ENCODE results near the gene CCSER1.

The CCSER1 gene

DNA sequence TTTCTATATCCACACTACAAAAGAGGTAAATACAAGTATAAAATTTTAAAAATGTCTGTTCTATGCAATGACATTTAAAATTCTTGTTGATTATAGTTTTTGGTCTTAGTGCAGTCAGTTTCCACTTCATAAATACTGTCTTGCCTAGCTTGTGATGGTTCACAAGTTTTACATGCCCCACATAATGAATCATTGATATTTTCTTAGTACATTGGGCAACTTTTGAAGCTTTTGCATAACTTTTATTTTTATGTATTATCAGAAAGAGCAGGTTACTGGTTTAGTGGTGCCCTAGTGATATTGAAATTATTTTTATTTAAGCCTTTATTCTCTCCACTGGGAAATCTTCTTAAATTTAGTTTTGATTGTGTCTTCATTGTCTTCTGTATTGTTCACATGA, 388.0 kb downstream of the CCSER1 start:
- TF ChIP-seq, protein P1, sequence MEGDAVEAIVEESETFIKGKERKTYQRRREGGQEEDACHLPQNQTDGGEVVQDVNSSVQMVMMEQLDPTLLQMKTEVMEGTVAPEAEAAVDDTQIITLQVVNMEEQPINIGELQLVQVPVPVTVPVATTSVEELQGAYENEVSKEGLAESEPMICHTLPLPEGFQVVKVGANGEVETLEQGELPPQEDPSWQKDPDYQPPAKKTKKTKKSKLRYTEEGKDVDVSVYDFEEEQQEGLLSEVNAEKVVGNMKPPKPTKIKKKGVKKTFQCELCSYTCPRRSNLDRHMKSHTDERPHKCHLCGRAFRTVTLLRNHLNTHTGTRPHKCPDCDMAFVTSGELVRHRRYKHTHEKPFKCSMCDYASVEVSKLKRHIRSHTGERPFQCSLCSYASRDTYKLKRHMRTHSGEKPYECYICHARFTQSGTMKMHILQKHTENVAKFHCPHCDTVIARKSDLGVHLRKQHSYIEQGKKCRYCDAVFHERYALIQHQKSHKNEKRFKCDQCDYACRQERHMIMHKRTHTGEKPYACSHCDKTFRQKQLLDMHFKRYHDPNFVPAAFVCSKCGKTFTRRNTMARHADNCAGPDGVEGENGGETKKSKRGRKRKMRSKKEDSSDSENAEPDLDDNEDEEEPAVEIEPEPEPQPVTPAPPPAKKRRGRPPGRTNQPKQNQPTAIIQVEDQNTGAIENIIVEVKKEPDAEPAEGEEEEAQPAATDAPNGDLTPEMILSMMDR (conservative IDR thresholded peaks at IDR 0.05; ENCODE audit: low read depth, low read length): no peak
- H3K4me3 ChIP-seq (ENCODE audit: low read length): no peak overlapping the region
- DNase-seq (ENCODE audit: low read depth): no peak

DNA sequence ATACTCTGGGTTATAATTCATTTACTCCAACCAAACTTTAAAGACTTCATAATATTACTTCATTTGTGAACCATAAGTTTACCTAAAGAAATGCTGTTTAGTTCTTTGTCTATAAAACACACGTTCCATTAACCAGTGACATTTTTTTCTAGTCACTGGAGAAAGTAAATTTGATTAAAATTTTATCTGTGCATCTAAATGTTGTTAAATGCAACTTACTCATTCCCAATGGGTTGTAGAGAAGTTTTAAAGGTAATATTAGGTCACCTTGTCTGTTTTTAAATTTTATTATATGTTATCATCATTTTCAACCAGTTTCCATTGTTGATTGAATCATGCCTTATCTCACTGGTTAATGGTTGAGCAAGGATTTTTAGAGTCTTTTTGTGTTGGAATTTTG, 401.4 kb downstream of the CCSER1 start:
- DNase-seq (ENCODE audit: low read depth): no peak
- TF ChIP-seq, protein P1 (conservative IDR thresholded peaks at IDR 0.05; ENCODE audit: low read depth, low read length): no peak
- no peak overlapping the region for H3K4me3 ChIP-seq (ENCODE audit: low read length)

DNA sequence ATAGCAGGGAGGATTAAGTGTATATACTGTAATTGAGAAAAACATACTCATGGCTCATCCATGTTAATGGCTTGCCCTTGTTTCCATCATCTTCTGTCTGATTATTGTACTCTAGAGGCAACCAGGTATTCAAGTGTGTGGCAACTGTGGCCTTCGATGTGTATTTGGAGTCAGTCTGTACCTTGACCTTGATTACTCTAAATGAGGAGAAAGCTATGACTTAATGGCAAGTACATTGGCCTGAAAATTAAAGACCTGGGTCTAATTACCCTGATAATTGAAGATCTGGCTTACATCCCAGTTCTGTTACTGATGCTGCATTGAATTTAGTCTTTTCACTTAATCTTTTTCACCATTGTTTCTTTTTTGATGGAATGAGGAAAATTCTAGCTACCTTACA, 409.2 kb downstream of the CCSER1 start:
- peak; percentile 37 for DNase-seq (ENCODE audit: low read depth)
- TF ChIP-seq, protein P1 (conservative IDR thresholded peaks at IDR 0.05; ENCODE audit: low read depth, low read length): no peak
- no peak overlapping the region for H3K4me3 ChIP-seq (ENCODE audit: low read length)

DNA sequence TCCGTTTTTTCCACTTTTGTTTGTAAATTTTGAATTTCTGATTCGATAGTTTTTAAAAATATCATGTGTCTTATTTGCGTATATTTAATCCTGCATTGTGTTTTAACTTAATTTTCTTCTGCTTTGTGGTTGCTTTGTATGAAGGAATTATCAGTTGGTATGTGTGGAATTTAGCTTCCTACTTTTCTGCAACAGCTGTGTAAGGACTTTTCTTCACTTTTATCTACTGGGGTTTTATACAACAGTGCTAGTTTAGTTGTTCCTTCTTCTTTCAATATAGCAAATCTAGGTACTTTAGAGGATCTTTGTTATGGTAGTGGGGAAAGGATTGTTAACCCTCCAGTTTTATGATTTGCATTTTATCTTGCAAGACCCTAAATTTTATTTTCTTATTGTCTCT, 410.3 kb downstream of the CCSER1 start:
- TF ChIP-seq, protein P1 (conservative IDR thresholded peaks at IDR 0.05; ENCODE audit: low read depth, low read length): no peak
- no peak overlapping the region for H3K4me3 ChIP-seq (ENCODE audit: low read length)
- DNase-seq (ENCODE audit: low read depth): peak; percentile 37

DNA sequence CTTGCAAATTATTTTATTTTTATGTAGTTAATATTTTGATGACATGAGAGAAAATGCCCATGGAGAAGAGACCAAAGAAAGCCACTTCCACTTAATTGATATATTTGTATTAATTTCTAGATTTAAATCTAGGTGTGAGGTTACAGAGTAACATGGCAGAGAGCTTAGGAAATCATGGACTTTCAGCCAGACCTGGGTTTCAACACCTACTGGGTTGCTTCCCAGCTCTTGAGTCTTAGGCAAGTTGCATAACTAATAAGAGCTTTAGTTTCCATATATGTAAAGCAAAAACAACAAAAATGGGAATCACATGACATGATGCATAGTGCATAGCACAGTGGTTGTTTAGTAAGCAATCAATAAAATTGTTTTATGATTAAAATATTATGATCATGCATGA, 413.3 kb downstream of the CCSER1 start:
- no peak overlapping the region for H3K4me3 ChIP-seq (ENCODE audit: low read length)
- no peak for DNase-seq (ENCODE audit: low read depth)
- TF ChIP-seq, protein P1 (conservative IDR thresholded peaks at IDR 0.05; ENCODE audit: low read depth, low read length): no peak

DNA sequence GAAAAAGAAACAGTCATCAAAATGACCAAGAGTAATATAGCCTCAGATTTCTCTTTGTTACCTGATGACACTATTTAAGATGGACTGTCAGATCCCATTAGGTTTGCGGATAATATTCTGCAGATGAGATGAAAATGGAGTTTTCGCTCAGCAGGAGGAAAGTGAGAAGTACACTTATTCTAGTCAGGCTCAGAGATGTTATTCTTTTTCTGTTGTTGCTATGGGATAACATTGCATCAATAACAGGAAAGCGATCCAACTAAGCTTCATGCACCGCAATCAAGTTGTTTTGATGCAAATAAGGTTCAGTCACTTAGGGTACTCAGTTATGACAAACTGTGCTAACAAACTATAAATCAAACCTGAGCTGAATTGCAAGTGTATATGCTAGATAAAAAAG, 415.0 kb downstream of the CCSER1 start:
- no peak overlapping the region for H3K4me3 ChIP-seq (ENCODE audit: low read length)
- TF ChIP-seq, protein P1 (conservative IDR thresholded peaks at IDR 0.05; ENCODE audit: low read depth, low read length): no peak
- no peak for DNase-seq (ENCODE audit: low read depth)

DNA sequence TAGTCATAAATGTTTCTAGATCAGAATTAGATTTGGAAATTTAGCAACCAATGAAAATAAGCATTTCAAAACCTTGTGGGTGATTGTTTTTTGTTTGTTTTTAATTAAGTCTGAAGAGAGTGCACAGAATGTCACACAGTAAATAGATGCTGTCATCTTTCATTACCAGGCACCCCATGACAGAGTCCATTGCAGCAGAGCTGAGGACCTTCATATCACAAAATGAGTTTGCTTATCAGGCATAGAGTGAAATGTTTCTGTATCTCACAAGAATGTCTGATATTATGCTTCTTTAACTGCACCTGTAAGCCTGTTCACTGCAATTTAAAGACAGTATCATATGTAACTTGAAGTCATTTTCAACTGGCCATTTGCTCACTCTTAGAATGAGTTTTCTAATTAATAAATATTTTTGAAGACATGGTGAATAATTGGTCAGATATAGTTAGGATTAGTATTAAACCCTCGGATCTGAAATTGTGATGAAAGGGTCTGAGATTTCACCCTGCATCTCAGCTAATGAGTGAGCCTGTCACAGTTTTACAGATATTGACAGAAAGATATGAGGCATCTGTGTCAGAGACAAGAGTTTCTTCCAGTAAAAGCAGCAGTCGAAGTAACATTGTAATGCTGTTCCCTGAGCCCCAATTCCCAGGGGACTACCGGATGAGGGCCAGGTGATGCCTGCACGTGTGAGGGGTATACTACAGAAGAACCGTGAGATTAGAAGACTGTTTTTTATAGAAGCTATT, 416.4 kb downstream of the CCSER1 start:
- DNase-seq (ENCODE audit: low read depth): no peak
- H3K4me3 ChIP-seq (ENCODE audit: low read length): no peak overlapping the region
- TF ChIP-seq, protein P1 (conservative IDR thresholded peaks at IDR 0.05; ENCODE audit: low read depth, low read length): no peak
